T follicular helper cell (primary cell): ENCODE measurements around the gene MTCH1.
"Not testable (repeated sequence)": the region's sequence is repeated elsewhere in the genome, so short reads cannot be mapped to it uniquely, and the experiment has no call there.

Experiments used
- DNase-seq: peaks from one replicate; pipeline ENCODE4 v3.0.0-alpha.2; 2020; ENCODE audit warnings: low read depth

The MTCH1 gene

GRCh38 chr6:36997811-36998722 is 12.1 kb upstream of the MTCH1 start:
- DNase-seq, result no peak

- not testable (repeated sequence) for DNase-seq
Observed at GRCh38 chr6:36990401-36990800, 4.4 kb upstream of the MTCH1 start.

DNA sequence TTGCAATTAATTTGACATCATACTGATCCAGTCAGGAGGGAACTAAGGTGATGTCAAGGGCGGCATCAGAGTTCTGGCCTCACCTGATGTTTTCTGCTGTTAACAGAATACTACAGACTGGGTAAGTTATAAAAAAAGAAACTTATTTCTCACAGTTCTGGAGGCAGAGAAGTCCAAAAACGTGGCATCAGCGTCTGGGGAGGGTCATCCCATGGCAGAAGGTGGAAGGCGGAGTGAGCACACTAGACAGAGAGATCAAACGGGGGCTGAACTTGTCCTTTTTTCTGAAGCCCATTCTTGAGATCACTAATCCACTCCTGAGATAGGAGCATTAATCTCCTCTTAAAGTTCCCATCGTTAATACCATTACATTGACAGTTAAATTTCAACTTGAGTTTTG is 3.3 kb upstream of the MTCH1 start:
- DNase-seq, result no peak

DNA sequence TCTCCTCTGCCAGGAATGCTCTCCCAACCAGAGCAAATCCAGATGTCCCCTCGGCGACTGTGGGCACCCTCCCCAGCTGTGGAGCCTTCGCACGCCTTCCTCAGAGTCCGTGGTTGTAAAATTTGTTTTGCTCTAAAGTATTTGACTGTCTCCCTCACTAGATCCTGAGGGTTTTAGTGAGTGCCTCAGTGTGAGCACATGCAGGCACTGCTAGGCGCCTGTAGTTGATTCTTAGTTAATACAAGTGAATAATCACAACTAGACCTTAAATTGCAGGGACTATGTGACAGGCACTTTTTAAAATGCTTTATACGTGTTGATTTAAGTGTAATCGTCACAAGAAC is 680 bp upstream of the MTCH1 start:
- no peak for DNase-seq

DNA sequence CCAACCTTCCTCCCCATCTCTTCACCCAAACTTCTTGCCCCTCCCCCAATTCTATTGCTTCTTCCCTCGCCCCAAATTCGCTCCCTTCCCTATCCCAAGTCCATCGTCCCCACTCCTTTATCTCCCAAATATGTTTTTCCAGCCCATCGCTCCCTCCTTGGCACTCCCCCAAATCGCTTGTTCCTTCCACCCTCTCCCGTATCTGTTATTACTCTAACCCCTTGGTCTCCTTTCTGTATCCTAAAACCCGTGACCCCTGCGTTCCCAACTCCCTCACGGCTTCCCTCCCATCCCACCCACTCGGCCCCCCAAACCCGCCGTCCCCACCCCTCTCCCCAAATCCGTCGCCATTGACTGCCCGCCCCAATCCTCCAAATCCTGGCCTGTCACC is 584 bp downstream of the MTCH1 start:
- no peak for DNase-seq

DNA sequence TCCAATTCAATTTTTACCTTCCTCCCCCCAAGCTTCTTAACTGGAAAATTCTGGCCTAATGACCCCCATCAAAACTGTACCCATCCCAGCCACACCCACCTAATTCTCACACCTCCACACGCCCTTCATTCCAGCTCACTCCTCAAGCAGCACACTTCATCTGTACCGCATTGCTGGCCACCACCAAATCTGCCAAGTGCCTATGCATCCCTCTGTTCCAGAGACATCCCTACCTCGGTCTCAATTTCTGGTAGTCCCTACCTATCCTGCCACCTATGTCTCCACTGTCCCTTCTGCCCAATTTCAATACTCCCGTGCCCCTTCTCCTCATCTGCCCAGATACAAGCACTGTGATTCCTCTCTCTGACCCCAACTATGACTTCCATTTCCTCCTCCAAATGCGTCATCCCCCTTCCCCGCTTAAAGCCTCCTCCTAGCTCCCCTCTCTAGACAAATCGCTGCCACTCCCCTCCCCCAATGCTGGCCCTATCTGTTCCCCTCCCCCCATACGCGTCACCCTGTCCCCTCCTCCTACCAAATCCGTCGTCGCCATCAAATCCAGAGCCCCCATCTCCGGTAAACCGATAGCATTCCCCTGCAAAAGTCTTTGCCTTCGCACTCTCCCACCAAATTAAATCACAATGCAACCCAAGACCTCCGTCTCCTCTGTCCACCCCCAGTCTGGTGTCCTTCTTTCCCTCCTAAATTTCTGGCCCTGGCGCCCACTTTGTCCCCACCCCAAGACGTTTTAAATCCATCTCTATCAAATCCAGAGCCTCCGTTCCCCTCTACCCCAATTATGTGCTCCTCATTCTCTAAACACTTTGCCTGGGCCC is 1.2 kb downstream of the MTCH1 start:
- DNase-seq, result peak; percentile 56

GRCh38 chr6:36983538-36983937 is 2.5 kb downstream of the MTCH1 start:
- DNase-seq, result no peak

DNA sequence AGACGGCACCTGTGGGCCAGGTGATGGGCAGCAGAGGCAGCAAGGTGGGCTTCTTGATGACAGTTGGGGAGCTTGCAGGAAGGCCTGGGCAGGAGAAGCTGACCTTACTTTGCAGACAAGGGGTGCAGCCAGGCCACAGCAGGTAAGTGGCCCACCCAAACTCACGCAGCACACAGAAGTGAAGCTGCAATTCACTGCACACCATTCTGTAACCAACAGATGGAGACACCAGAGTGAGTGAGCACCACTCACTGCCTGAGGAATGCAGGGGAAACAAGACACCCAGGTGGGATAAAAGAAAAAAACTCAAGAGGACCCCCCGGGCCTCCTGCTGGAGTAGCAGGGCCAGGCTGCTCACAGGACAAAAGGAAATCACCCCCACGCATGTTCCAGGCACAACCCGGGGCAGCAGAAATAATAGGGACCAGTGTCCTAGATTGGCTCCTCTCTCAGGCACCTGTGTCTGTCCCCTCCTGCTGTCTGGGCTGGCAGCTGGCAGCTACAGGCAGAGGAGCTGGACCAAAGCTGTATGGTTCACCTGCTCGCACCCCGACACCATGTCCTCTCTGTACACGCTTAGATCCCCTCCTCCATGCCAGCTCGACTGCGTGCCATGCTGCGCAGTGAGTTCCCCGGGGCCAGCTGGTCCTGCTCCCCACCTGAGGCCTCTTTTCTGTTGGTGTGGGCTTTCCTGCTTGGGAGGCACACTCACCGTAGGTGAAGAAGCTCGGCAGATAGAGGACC is 4.9 kb downstream of the MTCH1 start:
- DNase-seq, result no peak

DNA sequence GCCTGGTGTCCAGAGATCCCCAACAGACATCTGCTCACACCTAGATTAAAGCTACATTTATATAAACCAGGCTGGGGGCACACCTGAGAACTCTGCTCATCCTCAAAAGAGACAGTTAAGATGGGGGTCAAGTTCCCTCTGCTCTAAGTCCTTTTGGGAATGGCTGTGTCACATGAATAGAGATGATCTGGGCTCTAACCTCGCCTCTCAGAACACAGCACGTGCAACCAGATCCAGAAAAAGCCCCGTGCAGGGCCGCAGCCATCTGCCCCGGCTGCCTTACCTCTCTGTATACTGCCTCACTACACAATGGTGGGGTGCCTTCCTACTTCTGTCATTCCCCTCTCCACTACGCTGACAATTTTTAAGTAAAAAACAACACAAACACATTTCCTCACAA is 5.9 kb downstream of the MTCH1 start:
- DNase-seq, result no peak

- no peak for DNase-seq
Observed at GRCh38 chr6:36979347-36979742, 6.7 kb downstream of the MTCH1 start.

DNA sequence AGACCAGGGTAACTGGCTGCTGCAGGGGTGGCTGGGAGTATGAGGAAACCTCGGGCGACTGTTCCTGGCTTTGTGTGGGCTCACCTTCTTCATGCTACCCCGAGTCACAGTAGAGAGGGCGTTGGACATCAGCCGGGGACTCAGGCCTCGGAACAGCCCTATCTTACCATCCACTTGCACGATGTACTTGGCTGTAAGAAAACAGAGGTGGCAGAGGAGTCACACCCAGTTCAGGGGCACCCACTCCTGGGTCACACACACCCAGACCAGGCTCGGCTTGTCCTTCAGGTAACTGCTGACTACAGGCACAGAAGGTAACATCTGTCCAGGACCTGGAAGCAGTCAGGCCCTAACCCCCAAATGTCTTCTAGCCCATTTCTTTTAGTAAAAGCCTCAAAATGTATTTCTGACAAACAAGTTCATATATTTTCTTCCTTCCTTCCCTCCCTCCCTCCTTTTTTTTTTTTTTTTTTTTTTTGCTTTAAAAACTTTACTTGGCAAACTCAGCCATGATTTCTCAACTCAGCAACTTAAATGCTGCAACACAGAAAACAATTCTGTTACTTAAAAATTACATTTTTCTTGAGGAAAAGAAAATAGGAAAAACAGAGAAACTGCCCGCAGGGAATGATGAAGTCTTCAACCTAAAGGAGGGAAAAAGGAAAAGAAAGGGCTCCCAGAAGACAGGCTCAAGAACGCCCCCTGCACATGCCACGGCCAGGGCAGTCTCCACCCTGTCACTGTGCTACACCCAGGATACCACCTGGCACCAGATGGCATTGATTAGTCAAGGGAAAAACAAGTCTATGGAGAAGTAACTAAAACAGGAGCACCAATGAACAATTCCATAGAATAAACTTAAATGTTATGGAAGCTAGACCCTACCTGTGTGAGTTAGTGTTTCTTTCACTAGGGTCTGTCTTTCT is 7.3 kb downstream of the MTCH1 start:
- no peak for DNase-seq

- no peak for DNase-seq
Observed at GRCh38 chr6:36977470-36977941, 8.5 kb downstream of the MTCH1 start.

DNA sequence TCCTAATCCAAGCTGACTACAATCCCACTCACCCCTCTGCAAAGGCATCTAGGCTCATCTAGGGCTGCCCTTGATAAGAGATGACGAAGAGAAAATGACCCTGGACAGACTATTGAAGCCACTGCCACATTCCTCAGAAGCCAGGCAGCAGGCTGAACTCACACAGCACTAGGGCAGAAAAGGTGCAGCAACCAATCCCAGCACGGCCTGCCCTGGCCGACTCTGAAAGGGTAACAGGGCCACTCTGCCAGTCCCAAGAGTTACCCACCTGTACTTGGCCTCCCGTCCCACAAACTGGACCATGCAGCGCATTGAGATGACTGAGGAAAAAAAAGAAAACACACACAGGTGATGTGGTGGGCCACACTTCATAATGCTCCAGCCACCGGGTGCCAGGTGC is 9.1 kb downstream of the MTCH1 start:
- DNase-seq, result no peak

GRCh38 chr6:36976509-36976908 is 9.5 kb downstream of the MTCH1 start:
- DNase-seq, result no peak

GRCh38 chr6:36976007-36976264 is 10.1 kb downstream of the MTCH1 start:
- no peak for DNase-seq

DNA sequence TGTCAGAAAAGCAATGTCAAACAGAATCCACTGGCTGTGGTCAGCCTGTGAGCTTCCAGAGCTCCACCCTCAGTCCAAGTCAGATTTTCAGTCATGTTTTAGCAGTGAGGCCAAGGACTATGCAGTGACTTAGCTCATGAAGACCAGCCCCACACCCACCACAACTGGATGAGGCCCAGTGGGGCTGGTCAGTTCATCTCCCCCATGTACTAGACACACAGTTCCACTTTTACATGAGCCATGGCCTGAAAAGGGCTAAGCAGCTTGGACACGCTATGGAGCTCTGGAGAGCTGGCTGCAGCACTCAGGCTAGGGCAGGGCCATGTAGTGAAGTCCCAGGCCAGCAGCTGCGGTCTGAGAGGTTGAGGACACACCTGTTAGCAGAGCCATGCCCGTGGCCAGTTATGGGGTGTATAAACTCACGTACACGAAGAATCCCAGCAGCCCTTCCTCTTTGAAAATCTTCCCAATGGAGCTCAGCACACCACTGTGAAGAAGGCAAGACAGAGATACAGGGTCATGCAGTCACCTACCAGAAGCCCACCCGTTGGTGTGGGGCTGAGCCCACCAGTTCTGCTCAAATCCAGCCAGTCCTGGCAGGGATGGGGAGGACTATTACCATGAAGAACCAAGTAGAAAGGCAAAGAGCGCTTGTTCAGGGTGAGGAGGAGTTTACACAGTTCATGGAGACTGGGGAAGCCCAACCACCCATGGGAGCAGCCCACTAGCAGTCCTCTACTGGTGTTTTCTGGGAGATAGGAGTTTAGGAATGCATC is 10.6 kb downstream of the MTCH1 start:
- no peak for DNase-seq

- no peak for DNase-seq
Observed at GRCh38 chr6:36973647-36974046, 12.3 kb downstream of the MTCH1 start.

GRCh38 chr6:36973190-36973589 is 12.8 kb downstream of the MTCH1 start:
- no peak for DNase-seq

GRCh38 chr6:36971921-36972673 is 13.9 kb downstream of the MTCH1 start:
- DNase-seq, result no peak
